HepG2 (cell line): ENCODE data around the gene KANSL1. TPM values are rescaled to one million over a fixed set of nuclear protein-coding genes. Genes with fewer than 3 reads are reported as not detected.

Experiments
- ATAC-seq: fragments of 200-7000 bp; cut with Tn5 transposase; 3 replicates; pipeline ENCODE4 v1.9.1; 2020; ENCODE audit warnings: mild to moderate bottlenecking, moderate library complexity
- BruUV-seq: library from RNA; stranded (reverse); fragments of 400-500 nt; replicated peaks from 2 replicates; lab custom pipeline; 2021; lab: Mats Ljungman, UMichigan
- CTCF ChIA-PET: fragments of 300-600 bp; formaldehyde crosslinking; extraction: SDS; loops from one replicate; lab custom pipeline; 2021; ENCODE audit warnings: low total read pairs, inconsistent platforms, low intra/inter-chr PET ratio; lab: Yijun Ruan, JAX
- POLR2A ChIA-PET: fragments of 350-600 bp; sonication (Branson Sonifier 250); formaldehyde crosslinking; loops from one replicate; lab custom pipeline; 2020; ENCODE audit warnings: antibody characterized with exemption, inconsistent platforms; lab: Yijun Ruan, JAX
- DNase-seq: peaks from one replicate; pipeline ENCODE4 v3.0.0-alpha.2; 2015; ENCODE audit warnings: low spot score
- FAIRE-seq: peaks from 3 replicates; lab custom pipeline; 2011; peaks lifted over from hg19 to GRCh38; lab: Jason Lieb, UNC
- H2AFZ ChIP-seq: one replicate; pipeline ENCODE4 v1.6.1; 2011; ENCODE audit warnings: low read length, inconsistent platforms
- H3K27ac ChIP-seq: fragments of 300-600 bp; 3 replicates; pipeline ENCODE4 v1.8.0; 2011; ENCODE audit warnings: mixed run types, mild to moderate bottlenecking, mixed read lengths, low read length, inconsistent platforms; ENCODE audit not compliant: insufficient read depth; ENCODE audit errors: extremely low read length
- H3K27me3 ChIP-seq, 2 experiments: fragments of 200-600 bp in 1 of 2; 2 replicates in 1 of 2; 3 replicates in 1 of 2; pipeline versions ENCODE4 v1.6.0 to v1.8.0; 2011; ENCODE audit warnings: low read length in 2 of 2, mild to moderate bottlenecking in 2 of 2, moderate library complexity in 2 of 2, inconsistent platforms in 1 of 2; ENCODE audit not compliant: insufficient read depth in 2 of 2, control insufficient read depth in 1 of 2
- H3K36me3 ChIP-seq, 2 experiments: fragments of 200-600 bp in 1 of 2; replicated peaks in 1 of 2; 2 replicates in 1 of 2; 3 replicates in 1 of 2; pipeline versions ENCODE4 v1.5.1 to v1.8.0; 2011; ENCODE audit warnings: low read length in 2 of 2, inconsistent platforms in 1 of 2; ENCODE audit not compliant: insufficient read depth in 2 of 2, control insufficient read depth in 1 of 2
- H3K4me1 ChIP-seq: 2 replicates; pipeline ENCODE4 v1.5.1; 2012; ENCODE audit warnings: low read length, inconsistent platforms; ENCODE audit not compliant: insufficient read depth
- H3K4me2 ChIP-seq: 2 replicates; pipeline ENCODE4 v1.6.0; 2011; ENCODE audit warnings: low read depth, low read length, inconsistent platforms
- H3K4me3 ChIP-seq, 3 experiments: fragments of 200-600 bp in 1 of 3; sonication (generic), shearing (Covaris generic) in 1 of 3; replicated peaks in 1 of 3; 2 replicates each; pipeline ENCODE4 v1.5.1; 2011 to 2016; ENCODE audit warnings: low read length in 3 of 3, inconsistent platforms in 2 of 3, low read depth in 2 of 3, mild to moderate bottlenecking in 2 of 3, control low read depth in 1 of 3, mixed read lengths in 1 of 3; ENCODE audit not compliant: insufficient read depth in 1 of 3
- H3K79me2 ChIP-seq: one replicate; pipeline ENCODE4 v1.6.1; 2011; ENCODE audit warnings: low read length, inconsistent platforms; ENCODE audit not compliant: insufficient read depth
- H3K9ac ChIP-seq: 2 replicates; pipeline ENCODE4 v1.6.0; 2011; ENCODE audit warnings: mild to moderate bottlenecking, low read depth, low read length, inconsistent platforms; ENCODE audit not compliant: insufficient read depth
- H3K9me3 ChIP-seq: 2 replicates; pipeline ENCODE4 v1.5.1; 2012; ENCODE audit warnings: mild to moderate bottlenecking, low read length
- H4K20me1 ChIP-seq: 2 replicates; pipeline ENCODE4 v1.6.0; 2011; ENCODE audit warnings: inconsistent platforms, mild to moderate bottlenecking, low read length, moderate library complexity; ENCODE audit not compliant: insufficient read depth
- DNMT1 ChIP-seq: sonication (generic); formaldehyde crosslinking; IDR thresholded peaks from 2 replicates; pipeline ENCODE4 v1.5.1; 2020; ENCODE audit warnings: mild to moderate bottlenecking, missing genetic modification reagents
- FUBP1 ChIP-seq: sonication (generic); formaldehyde crosslinking; IDR thresholded peaks from 2 replicates; pipeline ENCODE4 v1.5.1; 2020; ENCODE audit warnings: missing genetic modification reagents, mild to moderate bottlenecking, borderline replicate concordance
- RBM22 ChIP-seq: fragments of 200-400 bp; formaldehyde crosslinking; optimal IDR thresholded peaks from 2 replicates; pipeline ENCODE3; 2017; ENCODE audit warnings: mild to moderate bottlenecking, low read length, moderate library complexity
- ZBED4 ChIP-seq: sonication (generic); formaldehyde crosslinking; IDR thresholded peaks from 2 replicates; pipeline ENCODE4 v1.4.0; 2020; ENCODE audit warnings: missing genetic modification reagents, borderline replicate concordance
- ZBTB3 ChIP-seq: sonication (generic); formaldehyde crosslinking; IDR thresholded peaks from 2 replicates; pipeline ENCODE4 v1.4.0; 2020; ENCODE audit warnings: low read depth, mild to moderate bottlenecking, moderate library complexity, missing genetic modification reagents, borderline replicate concordance
- ZNF788 ChIP-seq: sonication (generic); formaldehyde crosslinking; IDR thresholded peaks from 2 replicates; pipeline ENCODE4 v1.5.0; 2020; ENCODE audit warnings: mild to moderate bottlenecking, missing genetic modification reagents, borderline replicate concordance
- WGBS: methylation state at CpG from one replicate; pipeline ENCODE4 v1.1.6; 2017; ENCODE audit warnings: low lambda C conversion rate; 5-methylcytosine and 5-hydroxymethylcytosine counted together
- in situ Hi-C: cut with HindIII; loops from 2 replicates; pipeline ENCODE4 v1.10.0; 2017; ENCODE audit warnings: low pct_unique_long_range_greater_than_20kb; ENCODE audit not compliant: extremely low pct_ligation_motif_present
- intact Hi-C: fragments of 100-400 bp; cut with micrococcal nuclease; formaldehyde crosslinking; loops from one replicate; pipeline ENCODE4 v1.10.0; 2022; ENCODE audit not compliant: unreplicated experiment
- polyA plus RNA-seq, 8 experiments: library from polyadenylated mRNA; depleted of rRNA in 3 of 8; stranded (reverse) in 7 of 8; unstranded in 1 of 8; fragments of >200 nt; fragmentation: Illumina TruSeq in 4 of 8; extraction: Trizol in 4 of 8; gene quantifications; 2 replicates each; pipeline versions ENCODE4 v1.2.1 to v1.2.3, GENCODE V29; 2011 to 2016; ENCODE audit warnings: low read depth in 4 of 8, missing spikeins in 1 of 8, mixed read lengths in 1 of 8; ENCODE audit not compliant: insufficient read depth in 1 of 8
- total RNA-seq, 5 experiments: library from RNA; depleted of rRNA; stranded (reverse); fragments of >200 nt; fragmentation: Illumina TruSeq; extraction: Trizol; gene quantifications; 2 replicates each; pipeline ENCODE4 v1.2.3, GENCODE V29; 2016; ENCODE audit warnings: low read depth in 1 of 5

Gene KANSL1
- total and polyA plus RNA-seq, 2 of the 13 experiments (the other 11 are each of a cell fraction or from before 2014, with no cell fraction given): 24.0 to 59.6 TPM

GRCh38 chr17:46071796-46072195, 121.4 kb downstream of the KANSL1 start (continued):
- no peak for TF ChIP-seq ZBTB3
- no peak for TF ChIP-seq DNMT1 (CRISPR knock-in tag)
- no peak for TF ChIP-seq FUBP1 (CRISPR knock-in tag)
- no peak for TF ChIP-seq ZNF788 (CRISPR knock-in tag)

- H3K9me3 ChIP-seq: no peaks in the 10 kb centered on the region
- intact Hi-C loops (no loop called here), in situ Hi-C loops (no loop called here)
- no peaks in the 10 kb centered on the region; the same call in 1 of the 2 replicates for H4K20me1 ChIP-seq
- CTCF ChIA-PET: no interaction called here
- no TSS peak for BruUV-seq
- no peak for FAIRE-seq
- no peak overlapping the region for H2AFZ ChIP-seq
- WGBS: 100% methylated on average over 1 of the region's 1 CpG
- DNase-seq: no peak
- no peak for TF ChIP-seq ZBED4 (CRISPR knock-in tag)
- peak; percentile 76 for TF ChIP-seq RBM22
- no peak overlapping the region for H3K9ac ChIP-seq
- H3K36me3 ChIP-seq: peaks cover 19 to 76% of the 10 kb centered on the region in 2 experiments
- H3K79me2 ChIP-seq: peaks cover 9% of the 10 kb centered on the region
- no peak overlapping the region for H3K4me3 ChIP-seq
- no peak overlapping the region for H3K27ac ChIP-seq
- ATAC-seq: no peak
- POLR2A ChIA-PET: no interaction called here
- H3K27me3 ChIP-seq: no peaks in the 10 kb centered on the region
- H3K4me2 ChIP-seq: no peak overlapping the region
- H3K4me1 ChIP-seq: no peaks in the 10 kb centered on the region
These were observed 128.8 kb downstream of the KANSL1 start for GRCh38 chr17:46064460-46064859.
